BE2C (cell line): ENCODE data around the gene DDTL.

Experiments
- DNase-seq: peaks from one replicate; pipeline ENCODE4 v3.0.0-alpha.2; 2020
- H3K27me3 ChIP-seq: fragments of 250-450 bp; sonication (Bioruptor Pico); 2 replicates; pipeline ENCODE4 v1.5.1; 2020; ENCODE audit warnings: mild to moderate bottlenecking
- H3K36me3 ChIP-seq: fragments of 250-450 bp; sonication (Bioruptor Pico); 2 replicates; pipeline ENCODE4 v1.5.1; 2020; ENCODE audit warnings: mild to moderate bottlenecking
- H3K4me1 ChIP-seq: fragments of 250-450 bp; sonication (Bioruptor Pico); 2 replicates; pipeline ENCODE4 v1.5.1; 2020
- H3K4me3 ChIP-seq: 2 replicates; pipeline ENCODE4 v1.5.1; 2011; ENCODE audit warnings: low read depth, low read length
- H3K9me3 ChIP-seq: fragments of 250-450 bp; sonication (Bioruptor Pico); 2 replicates; pipeline ENCODE4 v1.5.1; 2020
- TF ChIP-seq, protein P1 (sequence below): IDR thresholded peaks from 2 replicates; pipeline ENCODE4 v1.5.1; 2012; ENCODE audit warnings: mild to moderate bottlenecking, low read depth, low read length

DDTL gene

DNA sequence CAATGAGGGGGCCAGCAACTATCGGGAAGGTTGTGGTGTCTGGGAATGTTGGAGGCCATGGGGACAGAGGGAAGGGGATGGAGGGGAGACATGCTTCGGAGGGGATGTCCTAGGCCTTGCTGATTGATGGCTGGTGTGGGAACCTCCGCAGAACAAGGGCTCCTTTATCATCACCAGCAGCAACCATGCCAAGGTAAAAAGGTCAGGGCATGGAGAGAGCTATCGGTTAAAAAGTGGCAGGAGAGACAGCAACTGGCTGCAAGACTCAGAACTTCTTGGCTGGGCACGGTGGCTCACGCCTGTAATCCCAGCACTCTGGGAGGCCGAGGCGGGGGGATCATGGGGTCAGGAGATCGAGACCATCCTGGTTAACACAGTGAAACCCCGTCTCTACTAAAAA lies 35.6 kb downstream of the DDTL start:
- Histone ChIP-seq H3K36me3 (no peaks in the 10 kb centered on the region), H3K4me3 (no peak overlapping the region), H3K9me3 (no peaks in the 10 kb centered on the region), H3K4me1 (no peaks in the 10 kb centered on the region), H3K27me3 (no peaks in the 10 kb centered on the region)
- TF ChIP-seq, protein P1, sequence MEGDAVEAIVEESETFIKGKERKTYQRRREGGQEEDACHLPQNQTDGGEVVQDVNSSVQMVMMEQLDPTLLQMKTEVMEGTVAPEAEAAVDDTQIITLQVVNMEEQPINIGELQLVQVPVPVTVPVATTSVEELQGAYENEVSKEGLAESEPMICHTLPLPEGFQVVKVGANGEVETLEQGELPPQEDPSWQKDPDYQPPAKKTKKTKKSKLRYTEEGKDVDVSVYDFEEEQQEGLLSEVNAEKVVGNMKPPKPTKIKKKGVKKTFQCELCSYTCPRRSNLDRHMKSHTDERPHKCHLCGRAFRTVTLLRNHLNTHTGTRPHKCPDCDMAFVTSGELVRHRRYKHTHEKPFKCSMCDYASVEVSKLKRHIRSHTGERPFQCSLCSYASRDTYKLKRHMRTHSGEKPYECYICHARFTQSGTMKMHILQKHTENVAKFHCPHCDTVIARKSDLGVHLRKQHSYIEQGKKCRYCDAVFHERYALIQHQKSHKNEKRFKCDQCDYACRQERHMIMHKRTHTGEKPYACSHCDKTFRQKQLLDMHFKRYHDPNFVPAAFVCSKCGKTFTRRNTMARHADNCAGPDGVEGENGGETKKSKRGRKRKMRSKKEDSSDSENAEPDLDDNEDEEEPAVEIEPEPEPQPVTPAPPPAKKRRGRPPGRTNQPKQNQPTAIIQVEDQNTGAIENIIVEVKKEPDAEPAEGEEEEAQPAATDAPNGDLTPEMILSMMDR: no peak
- DNase-seq: no peak

DNA sequence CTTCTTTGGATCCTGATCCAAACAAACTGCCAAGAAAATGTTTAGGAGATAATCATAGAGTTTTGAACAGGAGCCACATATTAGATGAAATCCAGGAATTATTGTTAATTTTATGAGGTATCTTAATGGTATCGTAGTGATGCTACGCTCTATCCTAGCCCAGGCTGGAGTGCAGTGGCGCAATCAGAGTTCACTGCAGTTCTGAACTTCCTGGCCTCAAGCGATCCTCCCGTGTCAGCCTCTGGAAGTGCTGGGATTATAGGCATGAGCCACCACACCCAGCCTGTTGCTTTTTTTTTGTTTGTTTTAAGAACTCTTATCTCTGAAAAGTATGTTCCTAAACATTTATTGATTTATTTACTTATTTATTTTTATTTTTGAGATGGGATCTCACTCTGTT lies 36.2 kb downstream of the DDTL start:
- no peak for DNase-seq
- Histone ChIP-seq H3K4me3 (no peak overlapping the region), H3K4me1 (no peaks in the 10 kb centered on the region), H3K27me3 (no peaks in the 10 kb centered on the region), H3K36me3 (no peaks in the 10 kb centered on the region), H3K9me3 (no peaks in the 10 kb centered on the region)
- TF ChIP-seq, protein P1: no peak

GRCh38 chr22:24003887-24004286 lies 37.2 kb downstream of the DDTL start:
- Histone ChIP-seq H3K36me3 (no peaks in the 10 kb centered on the region), H3K9me3 (no peaks in the 10 kb centered on the region), H3K27me3 (no peaks in the 10 kb centered on the region), H3K4me1 (no peaks in the 10 kb centered on the region), H3K4me3 (no peak overlapping the region)
- no peak for DNase-seq
- TF ChIP-seq, protein P1: no peak

GRCh38 chr22:24005201-24005600 lies 38.5 kb downstream of the DDTL start, which contains the start of gene GSTT4:
TSS of gene GSTT4 (minus strand) at chr22:24005453. CDS start at chr22:24005356, 97 bp downstream.
- Histone ChIP-seq H3K4me1 (no peaks in the 10 kb centered on the region), H3K27me3 (no peaks in the 10 kb centered on the region), H3K4me3 (no peak within 1 kb of the TSS), H3K36me3 (no peaks in the 10 kb centered on the region), H3K9me3 (no peaks in the 10 kb centered on the region)
- DNase-seq: no peak
- TF ChIP-seq, protein P1: no peak

DNA sequence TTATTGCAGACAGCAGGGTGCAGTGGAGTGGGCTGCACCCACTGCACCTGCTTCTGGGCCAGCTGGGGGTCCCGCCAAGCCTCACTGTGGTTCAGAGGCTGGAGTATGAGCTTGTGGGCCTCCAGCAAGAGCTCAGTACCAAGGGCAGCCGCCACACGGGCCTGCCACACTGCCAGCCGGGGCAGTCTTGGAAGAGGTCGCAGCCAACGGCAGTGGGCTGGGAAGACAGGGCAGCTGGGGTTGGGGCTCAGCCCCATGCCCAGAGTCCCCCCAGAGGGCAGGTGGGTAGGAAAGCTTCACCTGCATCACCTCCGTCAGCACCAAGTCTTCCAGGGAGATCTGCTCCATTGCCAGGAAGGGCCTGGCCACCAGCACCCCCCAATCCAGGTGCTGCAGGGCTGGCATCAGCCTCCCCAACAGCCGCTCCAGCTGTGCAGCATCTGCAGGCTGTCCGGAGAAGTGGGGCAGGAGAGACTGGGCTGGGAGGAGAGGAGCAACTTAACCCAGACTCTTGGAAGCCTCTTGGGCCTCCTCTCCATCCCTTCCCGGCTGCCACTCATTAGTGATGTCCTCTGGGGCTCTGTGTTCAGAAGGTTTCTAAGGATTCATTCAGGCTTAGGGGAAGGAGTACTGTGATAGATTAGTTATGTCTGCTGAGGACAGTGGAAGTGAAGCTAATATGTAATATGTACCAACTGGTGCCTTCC lies 39.7 kb downstream of the DDTL start:
- no peaks in the 10 kb centered on the region for H3K36me3 ChIP-seq
- H3K4me3 ChIP-seq: no peak overlapping the region
- no peaks in the 10 kb centered on the region for H3K9me3 ChIP-seq
- no peaks in the 10 kb centered on the region for H3K27me3 ChIP-seq
- no peaks in the 10 kb centered on the region for H3K4me1 ChIP-seq
- DNase-seq: no peak
- TF ChIP-seq, protein P1: no peak

- Histone ChIP-seq H3K9me3 (no peaks in the 10 kb centered on the region), H3K27me3 (no peaks in the 10 kb centered on the region), H3K36me3 (no peaks in the 10 kb centered on the region), H3K4me1 (no peaks in the 10 kb centered on the region), H3K4me3 (no peak overlapping the region)
- DNase-seq: no peak
- TF ChIP-seq, protein P1: no peak
These were observed 40.2 kb downstream of the DDTL start for GRCh38 chr22:24006914-24007214.
